ENCODE results near the gene PLXND1. TPM values are rescaled to one million over a fixed set of nuclear protein-coding genes. Genes with fewer than 3 reads are reported as not detected.

Gene PLXND1
- total and polyA plus RNA-seq, 9 donors: 21.6 to 120 (median 57.1) TPM

DNA sequence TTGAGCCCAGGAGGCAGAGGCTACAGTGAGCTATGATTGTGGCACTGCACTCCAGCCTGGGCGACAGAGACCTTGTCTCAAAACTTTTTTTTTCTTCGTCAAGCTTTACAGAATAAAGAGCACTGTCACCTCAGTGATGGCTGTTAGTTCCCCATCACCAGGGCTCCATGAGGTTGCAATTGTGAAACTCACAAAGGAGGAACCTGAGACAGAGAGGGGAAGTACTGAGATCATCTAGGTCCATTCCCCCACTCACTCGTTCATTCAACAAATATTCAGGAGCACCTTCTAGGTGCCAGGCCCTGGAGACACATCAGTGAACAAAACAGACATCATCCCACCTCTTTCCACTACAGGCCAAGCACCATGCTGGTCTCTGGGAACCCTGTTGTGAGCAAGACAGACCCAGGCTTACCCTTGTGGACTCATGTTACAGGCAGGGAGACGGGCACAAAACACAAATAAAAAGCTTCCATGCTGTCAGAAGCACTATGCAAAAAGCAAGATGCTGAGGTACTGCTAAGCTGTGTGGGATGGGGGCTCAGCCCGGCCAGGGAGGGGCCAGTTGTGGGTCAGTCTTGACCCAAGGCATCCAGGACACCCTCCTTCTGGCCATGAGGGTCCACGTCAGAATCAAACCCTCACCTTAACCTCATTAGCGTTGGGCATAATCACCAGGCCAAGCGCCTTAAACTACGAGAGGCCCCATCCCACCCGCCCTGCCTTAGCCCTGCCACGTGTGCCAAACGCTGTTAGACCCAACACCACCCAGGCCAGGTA is 80.2 kb downstream of the PLXND1 start:
- Histone ChIP-seq H3K9me3 (no peaks in the 10 kb centered on the region), H3K27me3 (no peaks in the 10 kb centered on the region), H3K36me3 (no peaks in the 10 kb centered on the region), H3K4me3 (no peak overlapping the region), H3K27ac (no peak overlapping the region), H3K4me1 (ENCODE audit: insufficient read depth) (peaks cover 6% of the 10 kb centered on the region)
- intact Hi-C loops (cut with DNase I): no loop called here
- no peak for DNase-seq
- 78 to 82% (median 81%) methylated on average over 12 of the region's 12 CpGs for WGBS, 3 donors
- TF ChIP-seq, protein P1, sequence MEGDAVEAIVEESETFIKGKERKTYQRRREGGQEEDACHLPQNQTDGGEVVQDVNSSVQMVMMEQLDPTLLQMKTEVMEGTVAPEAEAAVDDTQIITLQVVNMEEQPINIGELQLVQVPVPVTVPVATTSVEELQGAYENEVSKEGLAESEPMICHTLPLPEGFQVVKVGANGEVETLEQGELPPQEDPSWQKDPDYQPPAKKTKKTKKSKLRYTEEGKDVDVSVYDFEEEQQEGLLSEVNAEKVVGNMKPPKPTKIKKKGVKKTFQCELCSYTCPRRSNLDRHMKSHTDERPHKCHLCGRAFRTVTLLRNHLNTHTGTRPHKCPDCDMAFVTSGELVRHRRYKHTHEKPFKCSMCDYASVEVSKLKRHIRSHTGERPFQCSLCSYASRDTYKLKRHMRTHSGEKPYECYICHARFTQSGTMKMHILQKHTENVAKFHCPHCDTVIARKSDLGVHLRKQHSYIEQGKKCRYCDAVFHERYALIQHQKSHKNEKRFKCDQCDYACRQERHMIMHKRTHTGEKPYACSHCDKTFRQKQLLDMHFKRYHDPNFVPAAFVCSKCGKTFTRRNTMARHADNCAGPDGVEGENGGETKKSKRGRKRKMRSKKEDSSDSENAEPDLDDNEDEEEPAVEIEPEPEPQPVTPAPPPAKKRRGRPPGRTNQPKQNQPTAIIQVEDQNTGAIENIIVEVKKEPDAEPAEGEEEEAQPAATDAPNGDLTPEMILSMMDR (IDR thresholded peaks at IDR 0.05): no peak
- TF ChIP-seq POLR2A (IDR thresholded peaks at IDR 0.05): no peak
- no peak for TF ChIP-seq EP300 (IDR thresholded peaks at IDR 0.05)

- intact Hi-C loops (cut with DNase I): no loop called here
- TF ChIP-seq EP300 (IDR thresholded peaks at IDR 0.05): no peak
- TF ChIP-seq, protein P1 (IDR thresholded peaks at IDR 0.05): no peak
- no peak for DNase-seq
These were observed 81.0 kb downstream of the PLXND1 start for GRCh38 chr3:129525341-129525968.

GRCh38 chr3:129524081-129524480 is 82.4 kb downstream of the PLXND1 start:
- Histone ChIP-seq H3K27ac (no peak overlapping the region), H3K36me3 (no peaks in the 10 kb centered on the region), H3K27me3 (no peaks in the 10 kb centered on the region), H3K4me3 (no peak overlapping the region), H3K4me1 (ENCODE audit: insufficient read depth) (no peaks in the 10 kb centered on the region), H3K9me3 (no peaks in the 10 kb centered on the region)
- DNase-seq: no peak
- 87 to 89% (median 89%) methylated on average over 4 of the region's 4 CpGs for WGBS, 3 donors
- no peak for TF ChIP-seq POLR2A (IDR thresholded peaks at IDR 0.05)
- intact Hi-C loops (cut with DNase I): no loop called here

More at GRCh38 chr3:129525341-129525968, 81.0 kb downstream of the PLXND1 start:
- Histone ChIP-seq H3K27me3 (no peaks in the 10 kb centered on the region), H3K4me3 (no peak overlapping the region), H3K36me3 (no peaks in the 10 kb centered on the region), H3K4me1 (ENCODE audit: insufficient read depth) (peaks cover 3% of the 10 kb centered on the region), H3K9me3 (no peaks in the 10 kb centered on the region), H3K27ac (no peak overlapping the region)
- WGBS, 3 donors: 77 to 80% (median 78%) methylated on average over 8 of the region's 8 CpGs

GRCh38 chr3:129522953-129523352 is 83.5 kb downstream of the PLXND1 start:
- no peaks in the 10 kb centered on the region for H3K9me3 ChIP-seq
- WGBS, 3 donors: 87 to 94% (median 90%) methylated on average over 5 of the region's 5 CpGs
- intact Hi-C loops (cut with DNase I): no loop called here

More at GRCh38 chr3:129522953-129523352, 83.5 kb downstream of the PLXND1 start:
- Histone ChIP-seq H3K27me3 (no peaks in the 10 kb centered on the region), H3K36me3 (no peaks in the 10 kb centered on the region), H3K4me1 (ENCODE audit: insufficient read depth) (no peaks in the 10 kb centered on the region), H3K4me3 (no peak overlapping the region), H3K27ac (no peak overlapping the region)
- TF ChIP-seq, protein P1 (IDR thresholded peaks at IDR 0.05): no peak
- TF ChIP-seq POLR2A (IDR thresholded peaks at IDR 0.05) (no peak), EP300 (IDR thresholded peaks at IDR 0.05) (no peak)
- no peak for DNase-seq
